HK-2 (cell line): ENCODE results near the gene SPAM1.
"Not testable (repeated sequence)": the region's sequence is repeated elsewhere in the genome, so short reads cannot be mapped to it uniquely, and the experiment has no call there.

Source experiments
- DNase-seq: peaks from one replicate; pipeline ENCODE4 v3.0.0-alpha.2; 2018; ENCODE audit not compliant: unreplicated experiment

SPAM1 gene

GRCh38 chr7:123958186-123958703 lies 33.2 kb downstream of the SPAM1 start:
- DNase-seq: no peak

GRCh38 chr7:123961771-123962170 lies 36.7 kb downstream of the SPAM1 start:
- DNase-seq: peak; percentile 37

- no peak for DNase-seq
Measured at GRCh38 chr7:123966936-123967335, 41.9 kb downstream of the SPAM1 start.

GRCh38 chr7:123972045-123972444 lies 47.0 kb downstream of the SPAM1 start:
- DNase-seq: no peak

- no peak for DNase-seq
Measured at GRCh38 chr7:123972831-123973230, 47.8 kb downstream of the SPAM1 start.

GRCh38 chr7:123974326-123974908 lies 49.4 kb downstream of the SPAM1 start:
- DNase-seq: no peak

GRCh38 chr7:123975084-123975483 lies 50.0 kb downstream of the SPAM1 start:
- no peak for DNase-seq

- DNase-seq: no peak
Measured at GRCh38 chr7:123977081-123977480, 52.0 kb downstream of the SPAM1 start.

- peak; percentile 39 for DNase-seq
Measured at GRCh38 chr7:123979876-123980275, 54.8 kb downstream of the SPAM1 start.

- no peak for DNase-seq
Measured at GRCh38 chr7:123987445-123987844, 62.4 kb downstream of the SPAM1 start.

GRCh38 chr7:123992913-123993518 lies 68.0 kb downstream of the SPAM1 start:
- DNase-seq: no peak

GRCh38 chr7:123993996-123994395 lies 69.0 kb downstream of the SPAM1 start:
- DNase-seq: no peak

- no peak for DNase-seq
Measured at GRCh38 chr7:123994449-123994848, 69.4 kb downstream of the SPAM1 start.

- DNase-seq: no peak
Measured at GRCh38 chr7:123995617-123996326, 70.7 kb downstream of the SPAM1 start.

GRCh38 chr7:123996327-123996625 lies 71.2 kb downstream of the SPAM1 start:
- DNase-seq: no peak

GRCh38 chr7:123998921-123999320 lies 73.9 kb downstream of the SPAM1 start:
- no peak for DNase-seq

GRCh38 chr7:123999703-124000102 lies 74.7 kb downstream of the SPAM1 start:
- DNase-seq: no peak

- DNase-seq: not testable (repeated sequence)
Measured at GRCh38 chr7:124008296-124008695, 83.3 kb downstream of the SPAM1 start.

- DNase-seq: no peak
Measured at GRCh38 chr7:124009321-124009720, 84.3 kb downstream of the SPAM1 start.
